H1 (cell line): ENCODE measurements around the gene CD44. TPM values are rescaled to one million over a fixed set of nuclear protein-coding genes. Genes with fewer than 3 reads are reported as not detected.

Experiments used
- ASH2L ChIP-seq: fragments of 200-600, 300-600 bp; sonication (generic); IDR thresholded peaks from one replicate; pipeline ENCODE4 v1.7.1; 2017; ENCODE audit warnings: low read length
- JUND ChIP-seq: IDR thresholded peaks from 2 replicates; pipeline ENCODE4 v1.6.1; 2011; ENCODE audit warnings: mild to moderate bottlenecking, improper control_type of control experiment, low read length
- SAP30 ChIP-seq: fragments of 300-600 bp; sonication (generic); IDR thresholded peaks from 2 replicates; pipeline ENCODE4 v1.7.1; 2012; ENCODE audit warnings: low read length, moderate library complexity, mild to moderate bottlenecking, inconsistent platforms; ENCODE audit not compliant: insufficient read depth, insufficient replicate concordance
- polyA plus RNA-seq, 7 experiments: library from polyadenylated mRNA; depleted of rRNA in 3 of 7; stranded (reverse) in 5 of 7; unstranded in 2 of 7; fragments of >200 nt in 5 of 7; fragments of 200-250 nt in 2 of 7; gene quantifications; 1 replicate in 5 of 7; 2 replicates in 1 of 7; 4 replicates in 1 of 7; pipeline versions ENCODE4 v1.2.1 to v1.2.3, GENCODE V29; 2011 to 2013; ENCODE audit warnings: missing spikeins in 2 of 7, mixed read lengths in 2 of 7
- total RNA-seq: library from RNA; stranded (reverse); fragmentation: NEBNext Ultra II Directional; extraction: Animal tissue kit (Norgen Biotek cat#: 25700); gene quantifications from 2 replicates; pipeline ENCODE4 v1.2.1, GENCODE V29; 2021
- TF ChIP-seq, protein P1 (sequence below): fragments of 300-600 bp; sonication (generic); IDR thresholded peaks from 2 replicates; pipeline ENCODE4 v1.7.1; 2012; ENCODE audit warnings: low read length, moderate library complexity, mild to moderate bottlenecking, inconsistent platforms; ENCODE audit not compliant: insufficient replicate concordance
- TF ChIP-seq, protein P2 (sequence below): IDR thresholded peaks from 2 replicates; pipeline ENCODE4 v1.6.1; 2011; ENCODE audit warnings: low read depth, mild to moderate bottlenecking, low read length; ENCODE audit not compliant: insufficient read depth

The CD44 gene
- total and polyA plus RNA-seq, 2 of the 8 experiments (the other 6 are each of a cell fraction or from before 2014, with no cell fraction given), result 11.8 to 13.7 TPM

DNA sequence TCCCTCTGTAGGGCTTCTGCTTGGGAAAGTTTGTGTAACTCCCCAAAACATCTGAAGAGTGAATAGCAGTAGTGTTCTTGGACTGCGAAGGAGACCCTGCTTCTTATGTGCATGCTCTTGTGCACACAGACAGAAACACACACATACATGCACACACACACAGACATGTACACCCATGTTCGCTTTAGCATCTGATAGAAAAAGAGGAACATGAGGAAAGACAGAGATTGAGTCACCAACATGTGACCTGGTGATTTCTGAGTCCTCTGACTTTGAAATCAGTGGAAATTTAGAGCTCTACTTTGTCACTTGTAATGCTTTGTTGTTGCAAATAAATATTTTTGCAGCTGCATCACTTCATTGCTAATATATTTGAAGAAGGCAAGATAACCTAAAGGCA is 23.8 kb downstream of the CD44 start (continued):
- TF ChIP-seq, protein P1, sequence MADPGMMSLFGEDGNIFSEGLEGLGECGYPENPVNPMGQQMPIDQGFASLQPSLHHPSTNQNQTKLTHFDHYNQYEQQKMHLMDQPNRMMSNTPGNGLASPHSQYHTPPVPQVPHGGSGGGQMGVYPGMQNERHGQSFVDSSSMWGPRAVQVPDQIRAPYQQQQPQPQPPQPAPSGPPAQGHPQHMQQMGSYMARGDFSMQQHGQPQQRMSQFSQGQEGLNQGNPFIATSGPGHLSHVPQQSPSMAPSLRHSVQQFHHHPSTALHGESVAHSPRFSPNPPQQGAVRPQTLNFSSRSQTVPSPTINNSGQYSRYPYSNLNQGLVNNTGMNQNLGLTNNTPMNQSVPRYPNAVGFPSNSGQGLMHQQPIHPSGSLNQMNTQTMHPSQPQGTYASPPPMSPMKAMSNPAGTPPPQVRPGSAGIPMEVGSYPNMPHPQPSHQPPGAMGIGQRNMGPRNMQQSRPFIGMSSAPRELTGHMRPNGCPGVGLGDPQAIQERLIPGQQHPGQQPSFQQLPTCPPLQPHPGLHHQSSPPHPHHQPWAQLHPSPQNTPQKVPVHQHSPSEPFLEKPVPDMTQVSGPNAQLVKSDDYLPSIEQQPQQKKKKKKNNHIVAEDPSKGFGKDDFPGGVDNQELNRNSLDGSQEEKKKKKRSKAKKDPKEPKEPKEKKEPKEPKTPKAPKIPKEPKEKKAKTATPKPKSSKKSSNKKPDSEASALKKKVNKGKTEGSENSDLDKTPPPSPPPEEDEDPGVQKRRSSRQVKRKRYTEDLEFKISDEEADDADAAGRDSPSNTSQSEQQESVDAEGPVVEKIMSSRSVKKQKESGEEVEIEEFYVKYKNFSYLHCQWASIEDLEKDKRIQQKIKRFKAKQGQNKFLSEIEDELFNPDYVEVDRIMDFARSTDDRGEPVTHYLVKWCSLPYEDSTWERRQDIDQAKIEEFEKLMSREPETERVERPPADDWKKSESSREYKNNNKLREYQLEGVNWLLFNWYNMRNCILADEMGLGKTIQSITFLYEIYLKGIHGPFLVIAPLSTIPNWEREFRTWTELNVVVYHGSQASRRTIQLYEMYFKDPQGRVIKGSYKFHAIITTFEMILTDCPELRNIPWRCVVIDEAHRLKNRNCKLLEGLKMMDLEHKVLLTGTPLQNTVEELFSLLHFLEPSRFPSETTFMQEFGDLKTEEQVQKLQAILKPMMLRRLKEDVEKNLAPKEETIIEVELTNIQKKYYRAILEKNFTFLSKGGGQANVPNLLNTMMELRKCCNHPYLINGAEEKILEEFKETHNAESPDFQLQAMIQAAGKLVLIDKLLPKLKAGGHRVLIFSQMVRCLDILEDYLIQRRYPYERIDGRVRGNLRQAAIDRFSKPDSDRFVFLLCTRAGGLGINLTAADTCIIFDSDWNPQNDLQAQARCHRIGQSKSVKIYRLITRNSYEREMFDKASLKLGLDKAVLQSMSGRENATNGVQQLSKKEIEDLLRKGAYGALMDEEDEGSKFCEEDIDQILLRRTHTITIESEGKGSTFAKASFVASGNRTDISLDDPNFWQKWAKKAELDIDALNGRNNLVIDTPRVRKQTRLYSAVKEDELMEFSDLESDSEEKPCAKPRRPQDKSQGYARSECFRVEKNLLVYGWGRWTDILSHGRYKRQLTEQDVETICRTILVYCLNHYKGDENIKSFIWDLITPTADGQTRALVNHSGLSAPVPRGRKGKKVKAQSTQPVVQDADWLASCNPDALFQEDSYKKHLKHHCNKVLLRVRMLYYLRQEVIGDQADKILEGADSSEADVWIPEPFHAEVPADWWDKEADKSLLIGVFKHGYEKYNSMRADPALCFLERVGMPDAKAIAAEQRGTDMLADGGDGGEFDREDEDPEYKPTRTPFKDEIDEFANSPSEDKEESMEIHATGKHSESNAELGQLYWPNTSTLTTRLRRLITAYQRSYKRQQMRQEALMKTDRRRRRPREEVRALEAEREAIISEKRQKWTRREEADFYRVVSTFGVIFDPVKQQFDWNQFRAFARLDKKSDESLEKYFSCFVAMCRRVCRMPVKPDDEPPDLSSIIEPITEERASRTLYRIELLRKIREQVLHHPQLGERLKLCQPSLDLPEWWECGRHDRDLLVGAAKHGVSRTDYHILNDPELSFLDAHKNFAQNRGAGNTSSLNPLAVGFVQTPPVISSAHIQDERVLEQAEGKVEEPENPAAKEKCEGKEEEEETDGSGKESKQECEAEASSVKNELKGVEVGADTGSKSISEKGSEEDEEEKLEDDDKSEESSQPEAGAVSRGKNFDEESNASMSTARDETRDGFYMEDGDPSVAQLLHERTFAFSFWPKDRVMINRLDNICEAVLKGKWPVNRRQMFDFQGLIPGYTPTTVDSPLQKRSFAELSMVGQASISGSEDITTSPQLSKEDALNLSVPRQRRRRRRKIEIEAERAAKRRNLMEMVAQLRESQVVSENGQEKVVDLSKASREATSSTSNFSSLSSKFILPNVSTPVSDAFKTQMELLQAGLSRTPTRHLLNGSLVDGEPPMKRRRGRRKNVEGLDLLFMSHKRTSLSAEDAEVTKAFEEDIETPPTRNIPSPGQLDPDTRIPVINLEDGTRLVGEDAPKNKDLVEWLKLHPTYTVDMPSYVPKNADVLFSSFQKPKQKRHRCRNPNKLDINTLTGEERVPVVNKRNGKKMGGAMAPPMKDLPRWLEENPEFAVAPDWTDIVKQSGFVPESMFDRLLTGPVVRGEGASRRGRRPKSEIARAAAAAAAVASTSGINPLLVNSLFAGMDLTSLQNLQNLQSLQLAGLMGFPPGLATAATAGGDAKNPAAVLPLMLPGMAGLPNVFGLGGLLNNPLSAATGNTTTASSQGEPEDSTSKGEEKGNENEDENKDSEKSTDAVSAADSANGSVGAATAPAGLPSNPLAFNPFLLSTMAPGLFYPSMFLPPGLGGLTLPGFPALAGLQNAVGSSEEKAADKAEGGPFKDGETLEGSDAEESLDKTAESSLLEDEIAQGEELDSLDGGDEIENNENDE, result no peak
- TF ChIP-seq ASH2L, result no peak
- TF ChIP-seq JUND, result no peak
- TF ChIP-seq SAP30, result no peak
- TF ChIP-seq, protein P2, sequence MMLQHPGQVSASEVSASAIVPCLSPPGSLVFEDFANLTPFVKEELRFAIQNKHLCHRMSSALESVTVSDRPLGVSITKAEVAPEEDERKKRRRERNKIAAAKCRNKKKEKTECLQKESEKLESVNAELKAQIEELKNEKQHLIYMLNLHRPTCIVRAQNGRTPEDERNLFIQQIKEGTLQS, result no peak
